ENCODE measurements around the gene RAMP2. TPM values are rescaled to one million over a fixed set of nuclear protein-coding genes. Genes with fewer than 3 reads are reported as not detected.

Gene RAMP2
- total RNA-seq, 1 donor from 2014 or later = 80.5 TPM

DNA sequence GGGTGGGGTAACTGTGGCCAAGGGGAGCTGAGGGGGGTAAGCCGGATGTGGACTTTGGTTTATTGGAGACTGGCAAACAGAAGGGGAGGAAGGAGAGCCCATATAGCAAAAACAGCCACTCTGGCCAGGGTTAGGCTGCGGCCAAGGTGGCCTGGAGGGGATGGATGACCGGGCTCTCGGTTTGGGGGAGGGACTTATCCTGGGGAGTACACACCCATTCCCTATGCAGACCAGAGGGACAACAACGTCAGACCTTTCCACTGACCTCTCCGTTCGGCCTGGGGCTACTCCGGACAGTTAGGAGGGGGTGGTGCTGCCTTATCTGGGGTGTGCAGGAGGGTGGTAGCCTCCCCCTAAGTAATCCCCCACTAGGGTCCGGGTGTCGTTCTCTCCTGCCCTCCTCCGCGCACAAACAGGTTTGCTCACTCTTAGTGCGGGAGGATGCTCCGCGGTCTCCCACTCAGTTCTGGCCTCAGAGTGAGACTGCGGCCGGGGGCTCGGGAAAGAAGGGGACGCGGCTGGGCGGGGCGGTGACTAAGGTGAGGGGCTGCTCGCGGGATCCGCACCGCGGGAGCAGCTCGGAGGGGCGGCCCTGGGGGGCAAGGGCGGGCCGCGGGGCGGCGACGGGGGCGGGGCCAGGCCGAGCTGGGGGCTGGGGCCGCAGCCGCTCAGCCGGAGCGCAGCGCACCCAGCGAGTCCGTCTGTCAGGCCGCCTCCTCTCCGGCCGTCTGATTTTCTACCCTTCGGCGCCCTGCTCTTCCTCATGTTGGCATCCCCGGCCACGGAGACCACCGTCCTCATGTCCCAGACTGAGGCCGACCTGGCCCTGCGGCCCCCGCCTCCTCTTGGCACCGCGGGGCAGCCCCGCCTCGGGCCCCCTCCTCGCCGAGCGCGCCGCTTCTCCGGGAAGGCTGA, 19.2 kb downstream of the RAMP2 start, which contains the start of gene WNK4:
WNK4 (plus strand) TSS at position 675 of the 915 bp plus-strand sequence; CDS start at position 764, 89 bp downstream.
- Histone ChIP-seq H3K36me3 (peaks cover 26 to 42% of the 10 kb centered on the region in 2 donors), H3K9me3 (no peaks in the 10 kb centered on the region), H3K27me3 (peaks cover 12% of the 10 kb centered on the region), H3K27ac (no peak within 1 kb of the TSS), H3K4me1 (peaks cover 6% of the 10 kb centered on the region in 2 donors), H3K4me3 (peak within 1 kb of the TSS; percentile 45 to 47)
- TF ChIP-seq, protein P1, sequence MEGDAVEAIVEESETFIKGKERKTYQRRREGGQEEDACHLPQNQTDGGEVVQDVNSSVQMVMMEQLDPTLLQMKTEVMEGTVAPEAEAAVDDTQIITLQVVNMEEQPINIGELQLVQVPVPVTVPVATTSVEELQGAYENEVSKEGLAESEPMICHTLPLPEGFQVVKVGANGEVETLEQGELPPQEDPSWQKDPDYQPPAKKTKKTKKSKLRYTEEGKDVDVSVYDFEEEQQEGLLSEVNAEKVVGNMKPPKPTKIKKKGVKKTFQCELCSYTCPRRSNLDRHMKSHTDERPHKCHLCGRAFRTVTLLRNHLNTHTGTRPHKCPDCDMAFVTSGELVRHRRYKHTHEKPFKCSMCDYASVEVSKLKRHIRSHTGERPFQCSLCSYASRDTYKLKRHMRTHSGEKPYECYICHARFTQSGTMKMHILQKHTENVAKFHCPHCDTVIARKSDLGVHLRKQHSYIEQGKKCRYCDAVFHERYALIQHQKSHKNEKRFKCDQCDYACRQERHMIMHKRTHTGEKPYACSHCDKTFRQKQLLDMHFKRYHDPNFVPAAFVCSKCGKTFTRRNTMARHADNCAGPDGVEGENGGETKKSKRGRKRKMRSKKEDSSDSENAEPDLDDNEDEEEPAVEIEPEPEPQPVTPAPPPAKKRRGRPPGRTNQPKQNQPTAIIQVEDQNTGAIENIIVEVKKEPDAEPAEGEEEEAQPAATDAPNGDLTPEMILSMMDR (IDR thresholded peaks at IDR 0.05) = no peak
- intact Hi-C loops (cut with DNase I) = no loop called here
- no peak for DNase-seq (ENCODE audit: low spot score in 2 of 2)

- peak overlapping the region; percentile 45 to 47 for H3K4me3 ChIP-seq
These were observed 20.0 kb downstream of the RAMP2 start for GRCh38 chr17:42780851-42781638.

GRCh38 chr17:42781639-42782165, 20.7 kb downstream of the RAMP2 start:
- intact Hi-C loops (cut with DNase I) = no loop called here
- Histone ChIP-seq H3K36me3 (peaks cover 21 to 27% of the 10 kb centered on the region in 2 donors), H3K4me3 (no peak overlapping the region), H3K9me3 (no peaks in the 10 kb centered on the region), H3K27me3 (peaks cover 12% of the 10 kb centered on the region), H3K4me1 (peaks cover 6% of the 10 kb centered on the region in 2 donors), H3K27ac (no peak overlapping the region)
- DNase-seq (ENCODE audit: low spot score in 2 of 2) = no peak
- TF ChIP-seq, protein P1 (IDR thresholded peaks at IDR 0.05) = no peak

More at GRCh38 chr17:42780851-42781638, 20.0 kb downstream of the RAMP2 start:
- intact Hi-C loops (cut with DNase I) = no loop called here
- no peak overlapping the region for H3K27ac ChIP-seq
- peaks cover 6% of the 10 kb centered on the region in 2 donors for H3K4me1 ChIP-seq
- H3K27me3 ChIP-seq = peaks cover 12% of the 10 kb centered on the region
- no peaks in the 10 kb centered on the region for H3K9me3 ChIP-seq
- H3K36me3 ChIP-seq = peaks cover 21 to 34% of the 10 kb centered on the region in 2 donors
- DNase-seq (ENCODE audit: low spot score in 2 of 2) = no peak
- TF ChIP-seq, protein P1 (IDR thresholded peaks at IDR 0.05) = no peak

DNA sequence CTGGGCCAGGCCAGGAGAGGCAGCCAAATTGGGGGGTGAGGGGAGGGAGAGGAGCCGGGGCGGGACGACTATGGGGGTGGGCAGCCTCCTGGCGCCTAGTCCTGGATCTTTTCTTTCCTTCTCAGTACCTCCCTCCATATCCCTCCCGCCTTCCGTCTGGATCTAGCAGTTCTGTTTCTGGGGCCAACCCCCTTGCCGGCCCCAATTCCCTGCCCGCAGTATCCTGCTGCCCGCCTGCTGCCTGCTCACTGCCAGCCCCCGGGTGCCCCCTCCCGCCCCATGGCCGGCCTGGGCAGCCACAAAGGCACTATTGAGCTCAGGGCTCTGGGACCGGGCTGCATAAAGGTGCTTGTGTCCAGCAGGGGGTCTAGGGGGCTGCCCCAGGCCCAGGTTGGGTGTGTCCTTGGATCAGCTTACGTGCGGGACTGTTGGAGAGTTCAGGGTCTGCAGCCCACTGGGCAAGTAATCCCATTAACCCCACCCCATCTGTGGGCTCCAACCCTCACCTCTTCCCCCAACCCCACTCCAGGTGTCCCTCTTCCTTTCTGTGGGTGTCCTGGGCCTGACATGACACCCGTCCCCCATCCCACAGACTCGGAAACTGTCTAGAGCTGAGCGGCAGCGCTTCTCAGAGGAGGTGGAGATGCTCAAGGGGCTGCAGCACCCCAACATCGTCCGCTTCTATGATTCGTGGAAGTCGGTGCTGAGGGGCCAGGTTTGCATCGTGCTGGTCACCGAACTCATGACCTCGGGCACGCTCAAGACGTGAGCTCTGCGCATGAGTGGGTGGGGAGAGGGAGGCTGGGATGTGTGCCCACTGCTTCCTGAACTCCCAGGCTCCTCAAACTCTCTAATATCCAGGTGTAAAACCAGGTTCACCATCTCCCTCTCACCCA, 21.4 kb downstream of the RAMP2 start:
- Histone ChIP-seq H3K9me3 (no peaks in the 10 kb centered on the region), H3K4me3 (no peak overlapping the region), H3K27ac (no peak overlapping the region), H3K4me1 (peaks cover 6% of the 10 kb centered on the region in 2 donors), H3K27me3 (peaks cover 12% of the 10 kb centered on the region), H3K36me3 (peaks cover 18 to 22% of the 10 kb centered on the region in 2 donors)
- no peak for DNase-seq (ENCODE audit: low spot score in 2 of 2)
- TF ChIP-seq, protein P1 (IDR thresholded peaks at IDR 0.05) = no peak
- intact Hi-C loops (cut with DNase I) = no loop called here
